Measurements from ENCODE around the gene PRSS21.

PRSS21 gene

GRCh38 chr16:2826591-2827373 is 9.7 kb downstream of the PRSS21 start:
- DNase-seq: no peak

DNA sequence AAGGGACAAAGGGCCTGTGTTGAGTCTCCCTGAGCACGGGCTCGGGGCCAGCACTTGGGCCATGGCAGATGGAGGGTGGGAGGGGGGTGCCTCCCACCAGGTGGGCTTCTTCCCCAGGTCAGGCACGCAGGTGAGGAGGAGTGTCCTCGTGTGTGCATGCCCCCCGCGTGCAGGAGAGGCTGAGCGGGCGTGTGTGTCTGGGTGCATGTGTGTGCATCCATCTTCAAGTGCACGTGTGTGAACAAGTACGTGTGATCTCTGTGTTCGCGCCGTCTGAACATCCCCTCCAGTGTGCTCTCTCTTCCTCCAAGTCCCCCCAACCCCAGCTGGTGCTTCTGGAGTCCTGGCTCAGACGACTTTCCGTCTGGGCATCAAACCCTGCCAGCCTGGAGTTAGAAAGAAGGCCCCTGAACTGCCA is 10.3 kb downstream of the PRSS21 start:
- DNase-seq: no peak

DNA sequence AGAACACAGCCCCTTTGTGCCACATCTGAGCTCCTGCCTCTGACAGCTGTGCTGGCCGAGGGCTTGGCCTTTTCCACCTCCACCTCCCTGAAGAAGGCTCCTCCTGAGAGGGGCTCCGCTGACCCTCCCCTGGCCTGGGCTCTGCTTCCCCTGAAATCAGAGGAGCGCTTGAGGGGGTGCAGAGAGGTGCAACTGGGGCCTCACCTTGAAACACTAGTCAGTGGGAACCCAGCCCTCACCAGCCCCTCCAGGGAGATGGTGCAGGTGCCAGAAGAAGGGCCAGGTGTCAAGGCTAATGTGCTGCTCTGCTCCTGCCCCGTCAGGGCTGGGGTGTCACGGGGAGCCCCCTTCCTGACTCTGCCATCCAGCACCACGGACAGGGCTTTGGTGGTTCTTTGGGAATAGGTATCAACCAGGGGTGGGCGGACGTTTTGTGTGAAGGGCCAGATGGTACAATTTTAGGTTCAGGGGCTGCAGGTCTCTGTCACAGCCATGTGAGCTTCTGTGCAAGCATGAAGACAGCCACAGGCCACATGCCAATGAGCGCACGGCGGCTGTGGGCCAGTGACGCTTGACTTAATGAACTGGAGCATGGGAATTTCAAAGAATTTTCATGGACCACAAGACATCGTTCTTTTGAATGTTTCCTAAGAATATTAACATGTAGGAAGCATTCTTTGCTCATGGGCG is 10.9 kb downstream of the PRSS21 start:
- DNase-seq: no peak

DNA sequence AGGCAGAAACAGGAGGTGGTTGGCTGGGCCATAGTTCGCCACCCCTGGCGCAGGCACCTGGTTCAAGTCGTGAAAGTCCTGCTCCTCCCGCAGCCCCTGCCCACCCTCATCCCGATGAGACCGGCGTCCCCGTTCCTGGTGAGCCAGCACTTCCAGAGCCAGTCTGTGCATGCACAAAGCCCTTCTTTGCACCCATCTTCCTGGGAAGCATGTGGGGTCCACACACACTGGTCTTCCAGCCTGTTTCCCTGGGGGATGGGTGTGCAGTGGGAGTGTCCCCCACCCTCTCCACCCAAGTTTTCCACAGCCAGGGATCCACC is 11.4 kb downstream of the PRSS21 start:
- no peak for DNase-seq

DNA sequence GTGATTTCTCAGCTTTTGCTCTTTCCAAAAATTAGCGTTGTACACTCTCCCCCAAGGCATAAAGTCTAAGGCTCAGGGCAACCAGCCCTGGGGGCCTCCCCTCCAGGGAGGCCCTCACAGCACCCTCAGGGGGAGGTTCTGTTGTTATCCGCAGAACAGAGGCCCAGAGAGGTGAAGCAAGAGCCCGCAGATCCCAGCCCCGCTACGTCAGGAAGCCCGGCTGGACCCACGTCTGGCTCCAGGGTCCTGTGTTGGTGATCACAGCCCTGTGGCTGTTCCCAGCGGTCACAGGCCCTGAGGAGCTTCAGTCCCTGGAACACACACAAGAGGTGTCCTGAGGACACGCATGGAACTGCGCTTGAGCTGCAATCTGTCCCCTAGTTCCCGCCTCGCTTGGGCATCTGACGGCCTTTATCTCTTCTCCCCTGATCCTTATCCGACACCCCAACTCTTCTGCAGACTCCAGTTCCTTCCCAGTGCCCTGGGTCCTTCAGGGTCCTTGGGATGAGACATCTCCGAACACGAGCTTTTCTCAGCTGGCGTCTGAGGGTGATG is 11.9 kb downstream of the PRSS21 start:
- DNase-seq: no peak

GRCh38 chr16:2829501-2830354 is 12.7 kb downstream of the PRSS21 start, which contains the start of gene ZG16B:
Gene ZG16B, plus strand, starts transcription at chr16:2830303. Its CDS starts 139 bp downstream, at chr16:2830442.
- DNase-seq: no peak

DNA sequence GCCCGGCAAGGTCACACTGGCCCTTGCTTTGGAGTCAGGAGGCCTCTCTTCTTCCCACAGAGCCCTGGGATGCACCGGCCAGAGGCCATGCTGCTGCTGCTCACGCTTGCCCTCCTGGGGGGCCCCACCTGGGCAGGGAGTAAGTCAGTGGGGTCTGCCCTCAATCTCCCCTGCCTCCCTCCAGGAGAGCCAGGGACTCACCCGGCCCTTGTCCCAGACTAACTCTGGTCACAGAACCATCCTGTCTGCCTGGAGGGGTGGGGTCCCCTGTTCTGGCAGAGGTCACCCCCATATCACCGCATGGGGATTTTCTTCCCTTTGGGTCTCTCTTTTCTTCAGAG is 13.3 kb downstream of the PRSS21 start:
- DNase-seq: no peak

DNA sequence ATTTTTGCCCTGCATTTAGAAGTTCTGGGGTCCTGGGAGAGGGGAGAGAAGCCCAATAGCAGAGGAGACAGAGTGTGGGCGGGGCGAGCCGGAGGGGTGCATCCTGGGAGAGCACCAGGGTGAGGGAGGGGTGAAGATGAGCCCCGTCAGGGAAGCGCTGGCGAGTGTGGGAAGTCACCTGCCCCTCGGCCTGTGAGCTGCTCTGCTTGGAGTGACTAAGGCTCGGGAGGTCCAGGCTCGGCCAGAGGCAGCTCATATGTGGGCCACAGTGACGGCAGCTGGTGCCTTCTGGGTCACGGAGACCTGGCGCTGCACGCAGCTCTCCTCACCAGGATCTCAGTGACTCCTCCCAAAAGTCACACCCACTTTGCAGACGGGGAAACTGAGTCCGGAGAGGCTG is 14.2 kb downstream of the PRSS21 start:
- DNase-seq: no peak

GRCh38 chr16:2833776-2834175 is 16.7 kb downstream of the PRSS21 start:
- no peak for DNase-seq

DNA sequence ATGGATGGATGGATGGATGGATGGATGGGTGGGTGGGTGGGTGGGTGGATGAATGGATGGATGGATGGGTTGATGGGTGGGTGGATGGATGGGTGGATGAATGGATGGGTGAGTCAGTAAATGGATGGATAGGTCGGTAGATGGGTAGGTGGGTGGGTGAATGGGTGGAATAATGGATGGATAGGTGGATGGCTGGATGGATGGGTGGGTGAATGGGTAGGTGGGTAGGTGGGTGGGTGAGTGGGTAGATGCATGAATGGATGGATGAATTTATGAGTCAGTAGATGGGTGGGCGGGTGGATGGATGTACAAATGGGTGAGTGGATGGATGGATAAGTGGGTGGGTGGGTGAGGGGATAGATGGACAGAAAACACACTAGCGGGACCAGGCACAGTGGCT is 17.9 kb downstream of the PRSS21 start:
- DNase-seq: no peak

- DNase-seq: no peak
Measured at GRCh38 chr16:2835638-2836493, 18.8 kb downstream of the PRSS21 start.

DNA sequence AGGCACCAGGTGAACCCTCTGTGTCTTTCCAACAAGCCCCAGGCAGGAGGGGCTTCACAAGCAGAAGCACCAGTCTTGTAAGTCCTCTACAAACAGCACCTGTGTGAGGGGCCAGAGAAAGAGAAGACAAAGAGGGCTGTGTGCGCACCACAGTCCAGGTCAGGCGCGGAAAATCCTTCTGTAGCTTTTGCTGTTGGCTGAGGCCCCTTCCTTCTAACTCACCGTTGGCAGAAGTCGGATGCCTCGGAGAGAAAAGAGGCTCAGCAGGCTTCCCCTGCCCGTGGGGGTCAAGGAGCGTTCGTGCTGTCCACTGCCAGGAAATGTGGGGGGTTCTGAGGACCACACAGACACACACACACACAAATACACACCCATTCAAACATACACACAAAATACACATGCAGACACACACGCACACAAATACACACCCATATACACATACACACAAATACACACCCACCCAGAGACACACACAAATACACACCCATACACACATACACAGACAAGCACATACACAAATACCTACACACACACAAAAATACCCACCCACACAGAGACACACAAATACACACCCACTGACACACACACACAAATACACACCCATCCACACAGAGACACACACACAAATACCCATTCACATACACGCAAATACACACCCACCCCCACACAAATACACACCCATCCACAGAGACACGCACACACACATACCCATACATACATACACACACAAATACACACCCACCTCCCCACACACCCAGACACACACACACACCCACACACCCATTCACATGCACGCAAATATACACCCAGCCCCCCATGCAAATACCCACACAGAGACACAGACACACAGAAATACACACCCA is 19.8 kb downstream of the PRSS21 start:
- DNase-seq: no peak

- peak; percentile 10 for DNase-seq
Measured at GRCh38 chr16:2838928-2839327, 21.9 kb downstream of the PRSS21 start.

DNA sequence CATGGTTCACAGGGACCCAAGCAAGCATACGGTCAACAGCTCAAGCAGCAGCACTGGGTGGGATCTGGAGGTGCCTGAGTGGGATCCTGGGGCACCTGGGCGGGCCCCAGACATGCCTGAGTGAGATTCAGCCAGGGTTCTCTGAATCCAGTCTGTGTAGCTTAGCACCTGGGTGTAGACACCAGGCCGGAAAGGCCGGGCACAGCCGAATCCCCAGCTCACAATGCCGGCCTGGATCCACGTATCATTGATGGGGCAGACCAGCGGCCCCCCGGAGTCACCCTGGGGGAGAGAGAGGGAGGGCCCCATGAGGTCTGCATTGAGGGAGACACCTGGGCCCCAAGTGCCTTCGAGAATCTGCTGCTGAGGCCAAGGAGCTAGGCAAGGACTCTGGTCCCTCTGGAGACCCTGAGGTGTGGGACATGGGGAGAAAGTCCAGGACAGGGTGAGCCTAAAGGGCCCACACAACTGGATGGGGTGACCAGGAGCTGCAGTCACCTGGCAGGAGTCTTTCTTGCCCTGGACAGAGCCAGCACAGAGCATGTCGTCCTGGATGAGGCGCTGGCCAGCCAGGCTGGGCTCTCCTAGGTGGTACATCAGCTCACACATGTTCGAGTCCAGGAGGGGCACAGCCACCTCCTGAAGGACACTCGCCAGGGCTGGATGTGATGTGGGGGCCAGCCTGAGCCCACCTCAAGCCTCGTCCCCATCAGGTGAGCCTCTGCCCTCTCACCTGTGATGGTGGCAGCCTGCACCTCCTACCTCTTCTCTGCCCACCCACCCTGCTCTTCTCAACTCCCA is 22.8 kb downstream of the PRSS21 start:
- DNase-seq: no peak

DNA sequence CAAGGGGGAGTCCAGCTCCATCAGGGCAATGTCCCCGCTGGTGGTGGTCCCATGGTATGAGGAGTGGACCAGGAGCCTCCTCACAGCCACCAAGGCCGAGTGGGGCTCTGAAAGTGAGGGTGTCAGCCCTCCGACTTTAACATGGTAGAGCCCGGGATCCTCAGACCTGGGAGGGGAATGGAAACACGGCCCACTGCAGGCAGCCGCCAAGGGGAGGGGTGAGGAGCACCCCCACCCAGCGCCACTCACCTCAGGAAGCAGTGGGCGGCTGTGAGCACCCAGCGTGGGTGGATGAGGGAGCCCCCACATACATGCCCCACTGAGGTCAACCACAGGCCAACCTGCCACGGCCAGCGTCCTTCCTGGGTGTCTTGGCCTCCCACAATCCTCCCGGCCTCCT is 23.9 kb downstream of the PRSS21 start:
- DNase-seq: no peak

- no peak for DNase-seq
Measured at GRCh38 chr16:2841606-2842339, 24.7 kb downstream of the PRSS21 start.

- DNase-seq: no peak
Measured at GRCh38 chr16:2842340-2843000, 25.4 kb downstream of the PRSS21 start.

GRCh38 chr16:2843526-2843925 is 26.5 kb downstream of the PRSS21 start:
- DNase-seq: no peak

GRCh38 chr16:2845116-2845515 is 28.1 kb downstream of the PRSS21 start:
- DNase-seq: no peak

Data from NCI-H446 treated with DMSO at 0.1 percent for 48 hours (cell line).